Endothelial cell of umbilical vein (primary cell): ENCODE data around the gene PAK4. TPM values are rescaled to one million over a fixed set of nuclear protein-coding genes. Genes with fewer than 3 reads are reported as not detected.

ENCODE experiments used
- BruUV-seq: library from RNA; stranded (reverse); fragments of 400-500 nt; replicated peaks from 2 replicates; lab custom pipeline; 2021; lab: Mats Ljungman, UMichigan
- CTCF ChIA-PET: fragments of 300-600, 350-600 bp; sonication (Branson Sonifier 250); formaldehyde crosslinking; loops from one replicate; lab custom pipeline; 2021; ENCODE audit warnings: antibody characterized with exemption, inconsistent platforms; lab: Charles Lee
- POLR2A ChIA-PET: fragments of 300-600, 350-600 bp; sonication (Branson Sonifier 250); formaldehyde crosslinking; loops from one replicate; lab custom pipeline; 2021; ENCODE audit warnings: antibody characterized with exemption, inconsistent platforms; lab: Charles Lee
- DNase-seq: peaks from one replicate; pipeline ENCODE4 v3.0.0-alpha.2; 2011; ENCODE audit warnings: low read depth, low spot score
- FAIRE-seq: peaks from 2 replicates; lab custom pipeline; 2011; peaks lifted over from hg19 to GRCh38; lab: Jason Lieb, UNC
- H2AFZ ChIP-seq: 2 replicates; pipeline ENCODE4 v1.6.0; 2012; ENCODE audit warnings: low read depth, low read length, control low read depth, inconsistent platforms
- H3K27ac ChIP-seq: 2 replicates; pipeline ENCODE4 v1.5.1; 2011; ENCODE audit warnings: low read depth, mild to moderate bottlenecking, control low read depth, low read length, moderate library complexity; ENCODE audit not compliant: insufficient read depth
- H3K27me3 ChIP-seq, 2 experiments: 2 replicates each; pipeline versions ENCODE4 v1.6.0 to v1.6.1; 2011; ENCODE audit warnings: low read length in 2 of 2, mixed read lengths in 1 of 2; ENCODE audit not compliant: control insufficient read depth in 2 of 2, insufficient read depth in 2 of 2
- H3K36me3 ChIP-seq, 2 experiments: 2 replicates in 1 of 2; 3 replicates in 1 of 2; pipeline ENCODE4 v1.5.1; 2011; ENCODE audit warnings: low read length in 2 of 2, mild to moderate bottlenecking in 1 of 2, moderate library complexity in 1 of 2; ENCODE audit not compliant: control insufficient read depth in 2 of 2, insufficient read depth in 2 of 2; ENCODE audit errors: extremely low read depth in 1 of 2
- H3K4me1 ChIP-seq: 3 replicates; pipeline ENCODE4 v1.5.1; 2011; ENCODE audit warnings: mild to moderate bottlenecking, low read length; ENCODE audit not compliant: control insufficient read depth, insufficient read depth; ENCODE audit errors: extremely low read depth
- H3K4me2 ChIP-seq: 2 replicates; pipeline ENCODE4 v1.6.1; 2011; ENCODE audit warnings: low read length, control low read depth, mixed read lengths; ENCODE audit not compliant: insufficient read depth
- H3K4me3 ChIP-seq, 3 experiments: fragments of 200-600 bp in 1 of 3; sonication (generic), shearing (Covaris generic) in 1 of 3; replicated peaks in 1 of 3; 2 replicates each; pipeline ENCODE4 v1.5.1; 2011 to 2016; ENCODE audit warnings: control low read depth in 3 of 3, low read length in 3 of 3, mild to moderate bottlenecking in 2 of 3, inconsistent platforms in 1 of 3, low read depth in 1 of 3, moderate library complexity in 1 of 3; ENCODE audit not compliant: insufficient read depth in 1 of 3
- H3K79me2 ChIP-seq: 2 replicates; pipeline ENCODE4 v1.6.0; 2012; ENCODE audit warnings: low read length, inconsistent platforms; ENCODE audit not compliant: control insufficient read depth, insufficient read depth
- H3K9ac ChIP-seq: replicated peaks from 2 replicates; pipeline ENCODE3; 2011; ENCODE audit warnings: low read length, control low read depth; ENCODE audit not compliant: insufficient read depth; ENCODE audit errors: extremely low read depth
- H3K9me1 ChIP-seq: replicated peaks from 3 replicates; pipeline ENCODE4 v1.6.0; 2011; ENCODE audit warnings: mild to moderate bottlenecking, low read length; ENCODE audit not compliant: control insufficient read depth, insufficient read depth; ENCODE audit errors: extremely low read depth
- H3K9me3 ChIP-seq: replicated peaks from 2 replicates; pipeline ENCODE4 v1.5.1; 2012; ENCODE audit warnings: low read length, inconsistent platforms; ENCODE audit not compliant: control insufficient read depth, insufficient read depth
- H4K20me1 ChIP-seq: replicated peaks from 2 replicates; pipeline ENCODE3; 2011; ENCODE audit warnings: mild to moderate bottlenecking, low read length; ENCODE audit not compliant: control insufficient read depth, insufficient read depth; ENCODE audit errors: extremely low read depth
- EZH2 ChIP-seq: IDR thresholded peaks from 2 replicates; pipeline ENCODE4 v1.6.1; 2012; ENCODE audit warnings: borderline replicate concordance, low read depth, mild to moderate bottlenecking, moderate library complexity, low read length, inconsistent platforms; ENCODE audit not compliant: severe bottlenecking
- FOS ChIP-seq: IDR thresholded peaks from 2 replicates; pipeline ENCODE4 v1.6.1; 2011; ENCODE audit warnings: mild to moderate bottlenecking, low read length, moderate library complexity, borderline replicate concordance; ENCODE audit not compliant: insufficient read depth
- JUN ChIP-seq: IDR thresholded peaks from 2 replicates; pipeline ENCODE4 v1.6.1; 2011; ENCODE audit warnings: borderline replicate concordance, low read depth; ENCODE audit not compliant: insufficient read length, insufficient read depth
- MAX ChIP-seq: IDR thresholded peaks from 2 replicates; pipeline ENCODE4 v1.6.1; 2011; ENCODE audit not compliant: insufficient read depth, insufficient read length
- POLR2A ChIP-seq: IDR thresholded peaks from 2 replicates; pipeline ENCODE4 v1.6.1; 2012; ENCODE audit warnings: low read depth, mild to moderate bottlenecking, control low read depth, low read length
- POLR2AphosphoS5 ChIP-seq: IDR thresholded peaks from 2 replicates; pipeline ENCODE4 v1.6.1; 2012; ENCODE audit warnings: low read depth, mild to moderate bottlenecking, control low read depth, low read length, moderate library complexity; ENCODE audit not compliant: insufficient read depth
- dilution Hi-C: fragments of 300-500 bp; cut with MboI; formaldehyde crosslinking; loops from one replicate; pipeline ENCODE4 v1.15.0; 2019; ENCODE audit warnings: low sequenced_read_pairs; ENCODE audit not compliant: extremely low pct_ligation_motif_present
- intact Hi-C: fragments of 100-400 bp; cut with micrococcal nuclease; formaldehyde crosslinking; loops from one replicate; pipeline ENCODE4 v1.10.0; 2022
- polyA plus RNA-seq, 4 experiments: library from polyadenylated mRNA; depleted of rRNA in 3 of 4; stranded (reverse) in 3 of 4; unstranded in 1 of 4; fragments of >200 nt; gene quantifications; 2 replicates each; pipeline versions ENCODE4 v1.2.1 to v1.2.3, GENCODE V29; 2011 to 2012; ENCODE audit warnings: missing spikeins in 1 of 4
- total RNA-seq: library from RNA; stranded (reverse); gene quantifications from 2 replicates; pipeline ENCODE4 v1.2.3, GENCODE V29; 2021

Gene PAK4
- total and polyA plus RNA-seq, 2 donors (not counting 3 experiments of a cell fraction or from before 2014, with no cell fraction given) = 39.8 to 55.4 TPM

GRCh38 chr19:39163621-39164020 is 38.0 kb downstream of the PAK4 start:
- Histone ChIP-seq H3K36me3 (peaks cover 0 to 2% of the 10 kb centered on the region in 2 experiments), H3K27me3 (no peaks in the 10 kb centered on the region), H4K20me1 (no peaks in the 10 kb centered on the region), H3K9ac (no peak overlapping the region), H2AFZ (no peak overlapping the region), H3K4me1 (peaks cover 9% of the 10 kb centered on the region), H3K9me1 (no peaks in the 10 kb centered on the region), H3K4me2 (no peak overlapping the region), H3K79me2 (peaks cover 18% of the 10 kb centered on the region), H3K27ac (no peak overlapping the region), H3K4me3 (no peak overlapping the region), H3K9me3 (no peaks in the 10 kb centered on the region)
- FAIRE-seq = no peak
- BruUV-seq = no TSS peak
- no peak for DNase-seq
- POLR2A ChIA-PET = interaction anchor here (0.7 kb wide), 1 partner anchor 697 kb away, joined by 12 read pairs; no protein-coding TSS in a partner anchor
- intact Hi-C loops (no loop called here), dilution Hi-C loops (no loop called here)
- no peak for TF ChIP-seq FOS
- CTCF ChIA-PET = no interaction called here

GRCh38 chr19:39164289-39164688 is 38.7 kb downstream of the PAK4 start:
- peaks cover 0 to 2% of the 10 kb centered on the region in 2 experiments for H3K36me3 ChIP-seq
- H3K9me1 ChIP-seq = no peaks in the 10 kb centered on the region
- H3K27ac ChIP-seq = no peak overlapping the region
- dilution Hi-C loops (no loop called here), intact Hi-C loops (no loop called here)
- H3K27me3 ChIP-seq = no peaks in the 10 kb centered on the region
- H2AFZ ChIP-seq = no peak overlapping the region
- no TSS peak for BruUV-seq
- peaks cover 15% of the 10 kb centered on the region for H3K79me2 ChIP-seq
- peaks cover 9% of the 10 kb centered on the region for H3K4me1 ChIP-seq
- FAIRE-seq (no peak), DNase-seq (no peak)
- TF ChIP-seq POLR2AphosphoS5 (no peak), POLR2A (no peak), MAX (no peak), EZH2 (no peak), JUN (no peak)
- H3K4me3 ChIP-seq = no peak overlapping the region
- ChIA-PET POLR2A (interaction anchor here (0.7 kb wide), 1 partner anchor 698 kb away, joined by 12 read pairs; no protein-coding TSS in a partner anchor), CTCF (interaction anchor here (1.0 kb wide), 1 partner anchor 8 kb away, joined by 3 read pairs; no protein-coding TSS in a partner anchor)
- H3K9me3 ChIP-seq = no peaks in the 10 kb centered on the region
- H3K9ac ChIP-seq = no peak overlapping the region
- H3K4me2 ChIP-seq = no peak overlapping the region
- no peaks in the 10 kb centered on the region for H4K20me1 ChIP-seq
